ENCODE data around the gene CALML3.

CALML3 gene

GRCh38 chr10:5492322-5492855 lies 32.4 kb upstream of the CALML3 start:
- DNase-seq: no peak

- no peak for DNase-seq
These were observed 31.7 kb upstream of the CALML3 start for GRCh38 chr10:5492929-5493576.

- no peak for DNase-seq
These were observed 31.1 kb upstream of the CALML3 start for GRCh38 chr10:5493691-5494090.

GRCh38 chr10:5494611-5495010 lies 30.1 kb upstream of the CALML3 start:
- no peak for DNase-seq

- DNase-seq: no peak
These were observed 28.2 kb upstream of the CALML3 start for GRCh38 chr10:5496261-5497250.

- no peak for DNase-seq
These were observed 27.5 kb upstream of the CALML3 start for GRCh38 chr10:5497289-5497688.

- DNase-seq: no peak
These were observed 26.6 kb upstream of the CALML3 start for GRCh38 chr10:5497948-5498730.

- no peak for DNase-seq
These were observed 25.8 kb upstream of the CALML3 start for GRCh38 chr10:5498791-5499492.

- no peak for DNase-seq
These were observed 25.1 kb upstream of the CALML3 start, which contains the start of gene CALML5 for GRCh38 chr10:5499493-5500140. TSS of gene CALML5 (minus strand) at chr10:5499570. CDS start at chr10:5499438, 132 bp downstream.

GRCh38 chr10:5500162-5500670 lies 24.5 kb upstream of the CALML3 start:
- no peak for DNase-seq

GRCh38 chr10:5500910-5501309 lies 23.9 kb upstream of the CALML3 start:
- DNase-seq: no peak

GRCh38 chr10:5502061-5502521 lies 22.7 kb upstream of the CALML3 start:
- DNase-seq: no peak

GRCh38 chr10:5502571-5503476 lies 21.9 kb upstream of the CALML3 start:
- DNase-seq: no peak

GRCh38 chr10:5503477-5503835 lies 21.3 kb upstream of the CALML3 start:
- DNase-seq: no peak

GRCh38 chr10:5504146-5505072 lies 20.4 kb upstream of the CALML3 start:
- DNase-seq: no peak

- DNase-seq: no peak
These were observed 18.5 kb upstream of the CALML3 start for GRCh38 chr10:5506246-5506645.

GRCh38 chr10:5506751-5507648 lies 17.8 kb upstream of the CALML3 start:
- no peak for DNase-seq

- DNase-seq: no peak
These were observed 17.1 kb upstream of the CALML3 start for GRCh38 chr10:5507649-5508131.
